COLO668 (cell line): ENCODE results near the gene ATG13.

ENCODE experiments used
- DNase-seq: peaks from one replicate; lab custom pipeline; 2025; ENCODE audit not compliant: unreplicated experiment; lab: John Stamatoyannopoulos, UW

ATG13 gene

DNA sequence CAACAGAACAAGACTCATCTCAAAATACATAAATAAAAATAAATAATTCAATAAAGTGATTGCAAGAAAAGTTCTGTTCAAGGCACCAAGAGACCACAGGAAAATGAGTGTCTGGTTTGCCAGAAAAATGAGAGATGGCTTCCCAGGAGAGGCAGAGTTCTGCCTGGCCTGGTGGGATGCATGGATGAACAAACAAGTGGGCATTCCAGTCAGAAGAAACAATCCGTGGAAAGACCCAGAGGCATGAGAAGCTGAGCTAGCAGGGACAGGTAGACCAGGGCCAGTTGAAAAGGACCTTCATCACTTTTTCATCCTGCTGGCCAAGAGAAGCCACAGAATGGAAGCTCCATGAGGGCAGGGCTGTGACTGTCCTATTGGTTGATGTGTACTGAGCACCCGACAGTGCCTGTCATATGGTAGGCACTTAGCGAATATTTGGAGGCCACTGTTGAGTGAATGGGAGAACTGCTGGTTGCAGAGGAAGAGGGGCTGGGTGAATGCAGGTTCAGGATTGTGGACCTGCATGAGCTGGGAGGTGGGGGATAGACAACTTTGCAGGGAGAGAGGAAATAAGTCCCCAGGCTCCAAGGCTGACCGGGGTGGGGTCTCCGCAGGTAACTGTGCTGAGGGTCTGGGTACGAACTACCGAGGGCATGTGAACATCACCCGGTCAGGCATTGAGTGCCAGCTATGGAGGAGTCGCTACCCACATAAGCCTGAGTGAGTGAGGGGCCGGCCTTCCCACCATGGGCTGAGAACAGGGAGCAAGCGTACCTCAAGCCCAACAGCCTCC lies 105.4 kb downstream of the ATG13 start:
- no peak for DNase-seq

DNA sequence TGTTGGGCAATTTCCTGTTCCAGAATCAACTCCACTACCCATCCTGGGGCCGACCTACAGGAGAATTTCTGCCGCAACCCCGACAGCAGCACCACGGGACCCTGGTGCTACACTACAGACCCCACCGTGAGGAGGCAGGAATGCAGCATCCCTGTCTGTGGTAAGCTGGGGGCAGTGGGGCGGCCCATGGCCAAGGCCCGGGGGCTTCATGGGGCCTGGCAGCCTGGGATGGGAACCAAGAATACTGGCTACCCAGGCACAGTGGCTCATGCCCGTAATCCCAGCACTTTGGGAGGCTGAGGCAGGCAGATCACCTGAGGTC lies 106.0 kb downstream of the ATG13 start:
- no peak for DNase-seq

DNA sequence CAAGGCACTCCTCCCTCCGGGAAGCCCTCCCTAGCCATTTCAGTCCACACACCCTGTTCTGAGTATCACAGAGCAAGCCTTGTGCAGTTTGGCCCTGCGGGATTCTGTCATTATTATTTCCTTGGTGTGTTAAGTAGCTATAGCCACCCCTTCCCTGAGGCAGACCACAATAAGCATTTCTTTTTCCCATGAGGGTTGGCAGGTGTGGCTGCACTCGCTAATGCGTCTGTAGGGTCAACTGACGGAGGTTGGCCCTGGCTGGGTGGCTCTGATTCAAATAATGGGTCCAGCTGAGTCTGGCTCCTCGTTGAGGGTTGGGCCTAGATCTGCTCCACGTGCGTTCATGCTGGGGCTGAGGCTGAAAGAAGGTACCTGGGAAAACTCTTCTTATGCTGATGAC lies 106.7 kb downstream of the ATG13 start:
- no peak for DNase-seq
